SK-N-SH (cell line): ENCODE results near the gene MCF2L.

ENCODE experiments used
- TF ChIP-seq, protein P1 (sequence below): IDR thresholded peaks from 2 replicates; pipeline ENCODE4 v1.6.1; 2012; ENCODE audit warnings: mild to moderate bottlenecking, low read depth, low read length, moderate library complexity
- TF ChIP-seq, protein P2 (sequence below): fragments of 200-600 bp; sonication (generic); IDR thresholded peaks from 2 replicates; pipeline ENCODE4 v1.6.1; 2017; ENCODE audit warnings: antibody characterized with exemption, mild to moderate bottlenecking, moderate library complexity

DNA sequence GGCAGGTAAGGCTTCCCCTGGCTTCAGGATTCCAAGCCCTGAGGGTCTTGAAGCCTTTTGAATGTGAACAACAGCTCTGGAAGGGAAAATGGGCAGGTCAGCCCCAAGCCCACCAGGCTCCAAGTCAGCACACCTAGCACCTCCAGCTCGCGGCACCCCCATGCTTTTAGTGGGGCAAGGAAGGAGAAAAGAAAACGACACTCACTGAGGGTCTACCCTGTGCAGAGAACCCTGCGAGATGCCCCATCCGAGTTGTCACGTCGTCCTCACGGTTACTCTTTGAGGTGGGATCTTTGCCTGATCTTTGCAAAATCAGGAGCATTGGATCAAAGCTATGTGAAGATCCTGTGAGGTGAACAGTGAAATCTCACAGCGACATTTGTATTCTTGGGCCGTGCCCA lies 147.9 kb downstream of the MCF2L start:
- TF ChIP-seq, protein P1, sequence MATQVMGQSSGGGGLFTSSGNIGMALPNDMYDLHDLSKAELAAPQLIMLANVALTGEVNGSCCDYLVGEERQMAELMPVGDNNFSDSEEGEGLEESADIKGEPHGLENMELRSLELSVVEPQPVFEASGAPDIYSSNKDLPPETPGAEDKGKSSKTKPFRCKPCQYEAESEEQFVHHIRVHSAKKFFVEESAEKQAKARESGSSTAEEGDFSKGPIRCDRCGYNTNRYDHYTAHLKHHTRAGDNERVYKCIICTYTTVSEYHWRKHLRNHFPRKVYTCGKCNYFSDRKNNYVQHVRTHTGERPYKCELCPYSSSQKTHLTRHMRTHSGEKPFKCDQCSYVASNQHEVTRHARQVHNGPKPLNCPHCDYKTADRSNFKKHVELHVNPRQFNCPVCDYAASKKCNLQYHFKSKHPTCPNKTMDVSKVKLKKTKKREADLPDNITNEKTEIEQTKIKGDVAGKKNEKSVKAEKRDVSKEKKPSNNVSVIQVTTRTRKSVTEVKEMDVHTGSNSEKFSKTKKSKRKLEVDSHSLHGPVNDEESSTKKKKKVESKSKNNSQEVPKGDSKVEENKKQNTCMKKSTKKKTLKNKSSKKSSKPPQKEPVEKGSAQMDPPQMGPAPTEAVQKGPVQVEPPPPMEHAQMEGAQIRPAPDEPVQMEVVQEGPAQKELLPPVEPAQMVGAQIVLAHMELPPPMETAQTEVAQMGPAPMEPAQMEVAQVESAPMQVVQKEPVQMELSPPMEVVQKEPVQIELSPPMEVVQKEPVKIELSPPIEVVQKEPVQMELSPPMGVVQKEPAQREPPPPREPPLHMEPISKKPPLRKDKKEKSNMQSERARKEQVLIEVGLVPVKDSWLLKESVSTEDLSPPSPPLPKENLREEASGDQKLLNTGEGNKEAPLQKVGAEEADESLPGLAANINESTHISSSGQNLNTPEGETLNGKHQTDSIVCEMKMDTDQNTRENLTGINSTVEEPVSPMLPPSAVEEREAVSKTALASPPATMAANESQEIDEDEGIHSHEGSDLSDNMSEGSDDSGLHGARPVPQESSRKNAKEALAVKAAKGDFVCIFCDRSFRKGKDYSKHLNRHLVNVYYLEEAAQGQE = no peak
- TF ChIP-seq, protein P2, sequence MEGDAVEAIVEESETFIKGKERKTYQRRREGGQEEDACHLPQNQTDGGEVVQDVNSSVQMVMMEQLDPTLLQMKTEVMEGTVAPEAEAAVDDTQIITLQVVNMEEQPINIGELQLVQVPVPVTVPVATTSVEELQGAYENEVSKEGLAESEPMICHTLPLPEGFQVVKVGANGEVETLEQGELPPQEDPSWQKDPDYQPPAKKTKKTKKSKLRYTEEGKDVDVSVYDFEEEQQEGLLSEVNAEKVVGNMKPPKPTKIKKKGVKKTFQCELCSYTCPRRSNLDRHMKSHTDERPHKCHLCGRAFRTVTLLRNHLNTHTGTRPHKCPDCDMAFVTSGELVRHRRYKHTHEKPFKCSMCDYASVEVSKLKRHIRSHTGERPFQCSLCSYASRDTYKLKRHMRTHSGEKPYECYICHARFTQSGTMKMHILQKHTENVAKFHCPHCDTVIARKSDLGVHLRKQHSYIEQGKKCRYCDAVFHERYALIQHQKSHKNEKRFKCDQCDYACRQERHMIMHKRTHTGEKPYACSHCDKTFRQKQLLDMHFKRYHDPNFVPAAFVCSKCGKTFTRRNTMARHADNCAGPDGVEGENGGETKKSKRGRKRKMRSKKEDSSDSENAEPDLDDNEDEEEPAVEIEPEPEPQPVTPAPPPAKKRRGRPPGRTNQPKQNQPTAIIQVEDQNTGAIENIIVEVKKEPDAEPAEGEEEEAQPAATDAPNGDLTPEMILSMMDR = no peak
